Stimulated activated CD8-positive, alpha-beta memory T cell treated with anti-CD3 and anti-CD28 coated beads, Interleukin-4, amount 100 ng/mL, for 4 hours (primary cell): Measurements from ENCODE around the gene AAGAB.

Source experiments
- DNase-seq, 2 donors: peaks; one replicate each; pipeline ENCODE4 v3.0.0-alpha.2; 2020; ENCODE audit warnings: low read depth in 2 of 2, low spot score in 1 of 2

The AAGAB gene

GRCh38 chr15:67174864-67175573 lies 79.4 kb downstream of the AAGAB start:
- DNase-seq, result no peak

DNA sequence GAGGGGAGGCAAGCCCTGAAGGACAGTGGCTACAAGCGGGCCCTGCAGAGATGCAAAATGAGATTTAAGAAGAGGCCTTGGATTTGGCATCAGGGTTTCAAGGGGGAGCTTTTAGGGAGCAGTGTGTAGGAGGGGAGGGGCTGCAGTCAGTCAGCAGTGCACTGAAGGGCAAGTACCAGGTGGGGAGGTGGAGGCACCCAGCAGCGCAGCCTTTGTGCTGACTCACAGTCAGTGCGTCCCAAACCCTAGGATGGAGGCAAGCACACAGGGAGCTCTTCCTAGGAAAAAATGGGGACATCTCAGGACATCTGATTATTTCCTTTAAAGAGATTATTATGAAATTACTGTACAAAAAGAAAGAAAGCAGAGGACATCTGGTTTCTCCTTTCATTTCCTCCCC lies 80.0 kb downstream of the AAGAB start:
- DNase-seq, result no peak

DNA sequence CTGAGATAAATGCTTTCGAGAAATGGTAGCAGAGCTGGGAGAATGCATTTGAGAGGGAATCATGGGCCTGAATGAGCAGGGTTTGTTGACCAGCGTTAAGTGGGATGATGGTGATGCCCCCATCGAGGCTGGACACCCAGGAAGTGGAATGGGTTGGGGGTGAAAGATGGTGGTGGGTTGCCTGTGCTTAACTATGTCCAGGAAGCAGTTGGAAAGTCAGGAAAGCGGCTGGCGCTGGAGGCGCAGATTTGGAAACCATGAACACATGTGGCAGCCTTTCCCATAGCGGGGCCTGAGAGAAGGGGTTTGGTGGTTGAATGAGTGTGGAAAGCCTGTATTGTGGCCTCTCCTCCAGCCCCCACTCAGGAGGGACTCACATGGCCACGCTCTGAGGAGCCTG lies 80.7 kb downstream of the AAGAB start:
- no peak for DNase-seq

DNA sequence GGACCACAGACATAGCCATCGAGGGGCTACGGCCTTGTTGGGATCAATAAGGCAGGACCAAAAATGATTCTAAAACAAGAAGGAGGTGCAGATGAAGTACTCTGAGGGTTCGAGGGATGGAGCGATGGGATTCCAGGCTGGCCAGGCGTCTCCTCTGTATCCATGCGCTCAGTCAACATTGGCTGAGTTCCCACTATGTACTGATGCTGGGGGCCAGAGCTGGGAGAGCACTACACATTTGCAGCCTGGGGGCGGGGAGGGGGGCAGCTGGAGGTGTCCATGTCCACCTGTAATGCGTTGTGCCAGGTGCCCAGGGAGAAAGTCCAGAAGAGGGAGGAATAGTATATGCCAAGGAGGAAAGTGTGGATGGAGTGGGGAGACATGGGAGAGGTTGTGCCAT lies 81.5 kb downstream of the AAGAB start:
- DNase-seq, result no peak

GRCh38 chr15:67172172-67172571 lies 82.3 kb downstream of the AAGAB start:
- no peak for DNase-seq

DNA sequence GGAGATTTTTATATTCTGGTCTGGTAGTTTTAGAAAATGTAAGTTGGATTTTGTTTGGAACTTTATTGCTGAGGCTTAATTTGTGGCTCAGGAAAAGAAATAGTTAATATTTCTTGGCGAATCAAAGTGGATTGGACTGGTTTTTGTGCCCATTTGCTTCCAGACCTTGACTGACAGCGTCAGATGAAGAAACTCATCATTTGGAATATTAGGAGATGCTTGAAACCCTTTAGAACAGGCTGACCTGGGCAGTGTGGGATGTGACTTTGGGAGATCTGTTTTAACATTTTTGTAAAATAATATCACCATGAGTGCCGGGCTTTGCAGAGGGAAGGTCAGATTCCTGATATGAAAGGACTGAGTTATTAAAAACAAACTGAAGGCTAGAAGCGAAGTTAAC lies 83.0 kb downstream of the AAGAB start:
- DNase-seq, result no peak

GRCh38 chr15:67170143-67170925 lies 84.1 kb downstream of the AAGAB start:
- no peak for DNase-seq

- no peak for DNase-seq
Observed at GRCh38 chr15:67168694-67169093, 85.8 kb downstream of the AAGAB start.

DNA sequence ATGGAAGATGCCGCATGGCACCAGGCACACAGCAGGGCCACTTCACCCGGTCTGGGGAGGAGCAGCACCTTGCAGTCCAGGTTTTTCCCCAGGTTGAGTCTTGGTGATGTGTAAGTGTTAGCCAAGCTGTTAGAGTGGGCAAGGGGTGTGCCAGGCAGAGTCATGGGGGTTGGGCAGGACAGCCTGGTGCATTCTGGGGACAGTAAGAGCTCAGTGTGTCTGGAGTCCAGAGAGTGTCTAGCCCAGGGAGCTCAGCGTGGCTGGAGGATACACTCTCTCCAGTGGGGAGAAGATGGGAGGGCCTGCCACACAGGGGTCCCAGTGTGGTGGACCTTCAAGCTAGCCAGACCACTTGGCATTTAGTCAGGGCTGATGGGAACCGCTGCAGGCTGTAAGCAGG lies 87.4 kb downstream of the AAGAB start:
- DNase-seq, result no peak

- DNase-seq, result no peak
Observed at GRCh38 chr15:67166280-67167009, 88.0 kb downstream of the AAGAB start.

DNA sequence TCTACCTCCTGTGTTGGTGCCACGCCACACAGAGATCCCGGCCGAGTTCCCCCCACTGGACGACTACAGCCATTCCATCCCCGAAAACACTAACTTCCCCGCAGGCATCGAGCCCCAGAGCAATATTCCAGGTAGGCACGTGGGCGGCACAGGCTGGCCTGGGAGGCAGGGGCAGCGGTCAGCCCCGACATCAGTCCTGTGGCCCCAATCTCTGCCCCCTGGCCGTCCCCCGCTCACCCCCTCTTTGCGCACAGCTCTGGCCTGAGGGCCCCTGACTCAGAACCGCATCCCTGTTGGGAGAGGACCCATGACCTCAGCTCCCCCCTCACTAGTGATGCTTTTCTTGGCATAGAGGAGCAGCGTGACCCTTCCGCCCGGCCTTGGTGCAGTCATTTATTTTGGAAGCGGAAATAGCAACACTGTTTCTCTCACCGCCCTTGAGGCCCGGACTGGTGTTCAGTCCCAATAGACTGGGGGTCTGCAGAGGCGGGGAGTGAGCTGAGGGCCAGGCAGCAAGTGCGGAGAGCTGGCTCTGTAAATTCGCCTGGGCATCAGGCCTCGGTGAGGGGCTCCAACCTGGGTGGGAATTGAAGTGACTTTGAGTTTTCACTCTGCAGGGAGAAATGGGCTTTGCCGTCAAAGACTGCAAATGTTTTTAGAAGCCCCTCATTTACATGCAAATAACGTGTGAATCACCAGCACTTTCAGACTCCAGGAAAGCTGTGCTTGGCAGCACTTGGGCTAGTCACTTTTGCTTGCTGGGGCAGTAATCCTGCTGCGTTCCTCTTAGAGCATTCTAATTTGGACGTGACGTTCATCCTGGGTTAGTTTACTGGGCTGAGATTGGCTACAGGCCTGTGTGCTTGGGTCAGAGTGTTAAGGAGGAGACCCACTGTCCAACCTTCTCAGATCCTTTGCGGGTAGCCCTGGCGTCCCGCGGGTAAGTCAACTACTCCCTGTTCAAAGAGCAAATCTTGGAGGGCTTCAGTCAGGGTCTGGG lies 88.9 kb downstream of the AAGAB start:
- no peak for DNase-seq

DNA sequence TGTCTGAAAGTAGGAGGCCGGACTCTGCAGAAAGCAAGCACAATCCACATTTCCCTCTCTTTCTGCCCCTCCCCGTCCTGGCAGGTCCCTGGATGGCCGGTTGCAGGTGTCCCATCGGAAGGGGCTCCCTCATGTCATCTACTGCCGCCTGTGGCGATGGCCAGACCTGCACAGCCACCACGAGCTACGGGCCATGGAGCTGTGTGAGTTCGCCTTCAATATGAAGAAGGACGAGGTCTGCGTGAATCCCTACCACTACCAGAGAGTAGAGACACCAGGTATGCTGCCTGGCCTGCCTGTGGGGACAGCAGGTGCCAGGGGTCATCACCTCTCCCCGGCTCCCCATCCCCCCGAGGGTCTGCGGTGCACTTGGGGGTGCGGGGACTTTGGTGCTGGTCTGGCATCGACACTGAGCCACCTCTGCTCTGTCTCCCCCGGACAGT lies 89.6 kb downstream of the AAGAB start:
- no peak for DNase-seq

DNA sequence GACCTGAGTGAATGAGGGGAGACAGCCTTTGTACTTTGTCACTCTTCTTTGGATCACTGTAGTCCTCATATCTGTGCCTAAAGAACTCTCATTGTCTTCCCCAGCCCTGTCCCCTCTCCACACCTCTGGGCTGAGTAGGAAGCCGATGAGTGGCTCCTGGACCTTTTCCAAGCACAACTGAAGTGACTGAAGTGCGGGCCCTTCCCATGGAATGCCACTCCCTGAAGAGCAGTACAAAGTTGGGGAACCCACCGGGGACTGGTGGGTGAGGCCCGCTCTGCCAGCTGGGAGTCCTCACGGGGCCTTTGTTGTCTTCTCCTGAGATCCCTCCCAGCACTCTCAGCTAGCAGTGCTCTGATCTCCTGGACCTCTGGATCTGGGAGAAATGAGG lies 90.1 kb downstream of the AAGAB start:
- no peak for DNase-seq

- DNase-seq, result no peak
Observed at GRCh38 chr15:67163180-67163579, 91.3 kb downstream of the AAGAB start.

- DNase-seq, result no peak
Observed at GRCh38 chr15:67161881-67162280, 92.6 kb downstream of the AAGAB start.

DNA sequence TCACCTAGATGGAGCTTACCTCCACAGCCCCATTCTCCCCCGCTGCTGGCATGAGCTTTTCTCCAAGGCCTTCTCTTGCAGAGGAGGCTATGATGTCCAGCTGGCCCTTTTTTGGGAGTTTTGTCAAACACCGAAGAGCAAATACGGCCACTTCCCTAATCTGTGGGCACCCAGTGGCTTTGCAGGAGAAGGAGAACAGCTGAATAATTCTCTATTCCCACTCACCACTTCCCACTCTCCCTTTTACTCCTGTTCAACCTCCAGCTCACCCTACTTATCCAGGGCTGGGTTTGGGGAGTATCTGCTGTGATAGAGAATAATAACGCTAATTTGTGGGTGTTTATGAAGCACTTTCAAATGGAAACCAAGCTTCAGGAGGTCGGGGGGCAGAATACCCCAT lies 93.0 kb downstream of the AAGAB start:
- no peak for DNase-seq

- DNase-seq, result no peak
Observed at GRCh38 chr15:67158367-67158766, 96.1 kb downstream of the AAGAB start.

DNA sequence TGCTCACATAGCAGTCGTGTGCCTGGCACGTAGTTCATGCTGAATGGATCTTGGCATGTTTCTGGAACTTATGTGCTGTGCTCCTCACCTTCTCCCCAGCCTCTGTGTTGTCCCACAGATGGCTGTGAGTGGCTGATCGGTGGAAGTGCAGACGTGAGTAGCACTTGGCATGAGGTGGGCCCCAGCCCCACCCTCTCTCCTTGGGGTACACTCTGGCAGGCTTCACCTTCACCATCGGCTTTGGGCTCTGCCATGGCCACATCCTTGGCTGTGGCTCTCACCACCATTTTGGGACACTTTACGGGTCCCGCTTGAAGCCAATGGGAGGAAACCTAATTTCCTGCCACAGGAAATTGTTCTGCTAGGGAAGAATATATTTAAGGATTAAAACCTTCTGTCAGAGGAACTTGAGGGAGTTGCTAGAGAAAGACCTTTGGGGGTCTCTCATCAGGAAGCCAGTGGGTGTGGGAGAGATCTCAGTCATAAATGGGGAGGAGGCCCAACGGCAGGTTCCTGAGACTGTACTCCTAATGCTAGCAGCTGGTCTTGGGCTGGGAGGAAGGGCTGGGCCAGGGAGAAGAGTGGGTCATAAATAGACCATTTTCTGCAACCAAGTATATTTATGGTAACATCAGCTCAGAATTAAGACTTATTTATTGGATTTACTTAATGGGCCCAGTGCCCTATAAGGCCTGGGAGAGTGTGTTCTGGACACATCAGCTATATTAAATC lies 96.8 kb downstream of the AAGAB start:
- DNase-seq, result no peak

- no peak for DNase-seq
Observed at GRCh38 chr15:67156834-67157233, 97.6 kb downstream of the AAGAB start.

GRCh38 chr15:67156426-67156825 lies 98.0 kb downstream of the AAGAB start:
- no peak for DNase-seq
